Tibial artery (tissue), 4 donors: ENCODE results near the gene GPD2.
"Not testable (repeated sequence)": the region's sequence is repeated elsewhere in the genome, so short reads cannot be mapped to it uniquely, and the experiment has no call there.

Experiments used
- DNase-seq, 2 donors: peaks; one replicate each; pipeline ENCODE4 v3.0.0-alpha.2; 2019
- H3K27ac ChIP-seq, 2 donors: fragments of 200-600 bp; sonication (generic) in 1 of 2; 1 replicate in 1 of 2; 2 replicates in 1 of 2; pipeline ENCODE4 v1.5.1; 2018 to 2019; ENCODE audit warnings: mild to moderate bottlenecking in 1 of 2
- H3K27me3 ChIP-seq, 2 donors: fragments of 200-600 bp; sonication (generic) in 1 of 2; one replicate each; pipeline versions ENCODE4 v1.5.1 to v1.6.0; 2016 to 2019
- H3K36me3 ChIP-seq, 3 donors: fragments of 200-600 bp; sonication (generic) in 2 of 3; one replicate each; pipeline ENCODE4 v1.5.1; 2016 to 2019; ENCODE audit warnings: mild to moderate bottlenecking in 2 of 3
- H3K4me1 ChIP-seq, 4 donors: fragments of 200-600 bp; sonication (generic) in 2 of 4; 1 replicate in 3 of 4; 2 replicates in 1 of 4; pipeline ENCODE4 v1.5.1; 2016 to 2019
- H3K4me3 ChIP-seq, 2 donors: fragments of 200-600 bp; sonication (generic) in 1 of 2; 1 replicate in 1 of 2; 2 replicates in 1 of 2; pipeline ENCODE4 v1.5.1; 2018 to 2019; ENCODE audit warnings: mild to moderate bottlenecking in 2 of 2
- H3K9me3 ChIP-seq, 3 donors: fragments of 200-600 bp; sonication (generic) in 1 of 3; one replicate each; pipeline ENCODE4 v1.5.1; 2016 to 2019
- intact Hi-C: fragments of 100-400 bp; cut with DNase I; formaldehyde crosslinking; loops from one replicate; pipeline ENCODE4 v1.15.0; 2023; ENCODE audit warnings: low total_unique reads
- TF ChIP-seq, protein P1 (sequence below), 2 experiments: fragments of 200-600 bp in 1 of 2; fragments of 450-650 bp in 1 of 2; IDR thresholded peaks; one replicate each; pipeline ENCODE4 v1.5.1; 2017 to 2019; ENCODE audit warnings: antibody characterized with exemption in 2 of 2, mild to moderate bottlenecking in 1 of 2, moderate library complexity in 1 of 2

The GPD2 gene

DNA sequence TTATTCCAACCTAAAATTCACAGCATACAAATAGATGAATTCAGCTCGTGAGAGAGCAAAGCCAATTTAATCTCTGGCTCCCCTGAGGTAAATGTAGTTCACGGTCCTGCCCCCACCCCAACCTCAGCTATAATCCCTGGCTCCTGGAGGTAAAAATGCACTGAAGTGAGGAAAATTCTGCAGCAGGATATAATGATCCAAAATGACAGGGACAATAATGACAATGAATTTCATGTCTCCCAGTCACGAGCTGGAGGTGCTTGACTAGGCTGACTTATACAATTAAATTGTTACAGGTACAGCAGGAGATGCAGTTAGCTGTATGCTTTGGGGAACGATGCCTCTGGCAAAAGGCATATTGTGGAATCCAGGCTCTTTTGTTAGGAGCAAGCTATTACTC is 82.0 kb downstream of the GPD2 start:
- H3K27ac ChIP-seq, result no peak overlapping the region
- intact Hi-C loops, result no loop called here

DNA sequence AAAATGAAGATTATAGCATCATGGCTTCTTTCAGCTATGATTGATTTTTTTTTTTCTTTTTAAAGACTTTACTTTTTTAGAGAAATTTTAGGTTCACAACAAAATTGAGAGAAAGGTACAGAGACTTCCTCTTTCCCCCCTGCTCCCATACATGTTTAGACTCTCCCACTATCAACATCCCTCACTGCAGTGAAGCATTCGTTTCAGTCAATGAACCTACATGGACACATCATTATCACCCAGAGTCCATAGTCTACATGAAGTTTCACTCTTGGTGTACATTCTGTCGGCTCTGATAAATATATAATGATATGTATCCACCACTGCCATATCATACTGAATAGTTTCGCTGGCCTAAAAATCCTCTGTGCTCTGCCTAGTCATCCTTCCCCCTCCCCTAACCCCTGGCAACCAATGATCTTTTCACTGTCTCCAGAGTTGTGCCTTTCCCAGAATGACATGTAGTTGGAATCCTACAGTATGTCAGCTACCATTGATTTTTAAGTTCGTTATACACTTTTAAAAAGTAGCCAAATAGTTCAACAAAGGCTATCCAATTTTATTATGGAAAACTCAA is 86.8 kb downstream of the GPD2 start:
- TF ChIP-seq, protein P1, sequence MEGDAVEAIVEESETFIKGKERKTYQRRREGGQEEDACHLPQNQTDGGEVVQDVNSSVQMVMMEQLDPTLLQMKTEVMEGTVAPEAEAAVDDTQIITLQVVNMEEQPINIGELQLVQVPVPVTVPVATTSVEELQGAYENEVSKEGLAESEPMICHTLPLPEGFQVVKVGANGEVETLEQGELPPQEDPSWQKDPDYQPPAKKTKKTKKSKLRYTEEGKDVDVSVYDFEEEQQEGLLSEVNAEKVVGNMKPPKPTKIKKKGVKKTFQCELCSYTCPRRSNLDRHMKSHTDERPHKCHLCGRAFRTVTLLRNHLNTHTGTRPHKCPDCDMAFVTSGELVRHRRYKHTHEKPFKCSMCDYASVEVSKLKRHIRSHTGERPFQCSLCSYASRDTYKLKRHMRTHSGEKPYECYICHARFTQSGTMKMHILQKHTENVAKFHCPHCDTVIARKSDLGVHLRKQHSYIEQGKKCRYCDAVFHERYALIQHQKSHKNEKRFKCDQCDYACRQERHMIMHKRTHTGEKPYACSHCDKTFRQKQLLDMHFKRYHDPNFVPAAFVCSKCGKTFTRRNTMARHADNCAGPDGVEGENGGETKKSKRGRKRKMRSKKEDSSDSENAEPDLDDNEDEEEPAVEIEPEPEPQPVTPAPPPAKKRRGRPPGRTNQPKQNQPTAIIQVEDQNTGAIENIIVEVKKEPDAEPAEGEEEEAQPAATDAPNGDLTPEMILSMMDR (IDR thresholded peaks at IDR 0.05), result no peak
- no peak overlapping the region for H3K4me3 ChIP-seq
- no peaks in the 10 kb centered on the region for H3K27me3 ChIP-seq
- no peak for DNase-seq
- intact Hi-C loops, result no loop called here
- H3K27ac ChIP-seq, result no peak overlapping the region
- H3K9me3 ChIP-seq, result peaks cover 0 to 7% (median 7%) of the 10 kb centered on the region in 3 donors
- H3K4me1 ChIP-seq, result no peaks in the 10 kb centered on the region
- H3K36me3 ChIP-seq, result peaks cover 0 to 13% (median 4%) of the 10 kb centered on the region in 3 donors

More for the DNA sequence above, 82.0 kb downstream of the GPD2 start:
- DNase-seq, result no peak
- Histone ChIP-seq H3K4me3 (no peak overlapping the region), H3K4me1 (no peaks in the 10 kb centered on the region), H3K9me3 (peaks cover 0 to 7% (median 7%) of the 10 kb centered on the region in 3 donors), H3K27me3 (no peaks in the 10 kb centered on the region), H3K36me3 (peaks cover 13 to 21% (median 13%) of the 10 kb centered on the region in 3 donors)
- TF ChIP-seq, protein P1 (IDR thresholded peaks at IDR 0.05), result no peak

DNA sequence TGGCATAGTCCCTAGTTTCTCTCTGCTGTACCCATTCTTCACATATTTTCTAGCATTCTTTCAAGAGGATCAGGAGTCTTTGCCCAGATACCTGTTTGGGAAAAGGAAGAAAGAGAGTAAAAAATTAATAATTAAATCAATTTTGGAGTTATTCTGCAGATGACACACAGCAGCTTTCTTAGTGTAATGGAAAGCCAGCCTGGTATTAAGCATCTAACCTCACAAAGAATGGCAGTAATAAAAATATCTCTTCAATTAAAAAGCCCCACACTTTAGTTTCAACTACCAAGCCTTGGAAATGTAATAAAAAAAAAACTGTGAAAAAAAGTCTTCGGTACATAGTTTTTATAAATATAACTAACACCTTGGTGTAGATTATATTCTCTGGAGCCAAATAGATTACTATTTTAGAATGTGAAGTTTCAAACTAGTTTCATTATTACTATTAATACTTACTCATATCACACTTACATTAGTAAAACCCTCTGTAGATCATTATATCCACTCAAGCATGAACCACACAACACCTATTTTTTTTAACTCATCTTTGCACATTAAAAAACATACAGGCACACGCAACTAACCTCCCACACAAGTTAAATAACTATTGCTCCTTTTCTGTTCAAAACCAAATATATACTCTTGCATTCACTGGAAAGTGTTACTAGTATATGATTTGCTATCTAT is 90.9 kb downstream of the GPD2 start:
- Histone ChIP-seq H3K27ac (no peak overlapping the region), H3K4me3 (no peak overlapping the region), H3K4me1 (no peaks in the 10 kb centered on the region), H3K27me3 (no peaks in the 10 kb centered on the region), H3K9me3 (no peaks in the 10 kb centered on the region), H3K36me3 (peaks cover 0 to 8% (median 7%) of the 10 kb centered on the region in 3 donors)
- no peak for DNase-seq
- intact Hi-C loops, result no loop called here
- TF ChIP-seq, protein P1 (IDR thresholded peaks at IDR 0.05), result no peak

DNA sequence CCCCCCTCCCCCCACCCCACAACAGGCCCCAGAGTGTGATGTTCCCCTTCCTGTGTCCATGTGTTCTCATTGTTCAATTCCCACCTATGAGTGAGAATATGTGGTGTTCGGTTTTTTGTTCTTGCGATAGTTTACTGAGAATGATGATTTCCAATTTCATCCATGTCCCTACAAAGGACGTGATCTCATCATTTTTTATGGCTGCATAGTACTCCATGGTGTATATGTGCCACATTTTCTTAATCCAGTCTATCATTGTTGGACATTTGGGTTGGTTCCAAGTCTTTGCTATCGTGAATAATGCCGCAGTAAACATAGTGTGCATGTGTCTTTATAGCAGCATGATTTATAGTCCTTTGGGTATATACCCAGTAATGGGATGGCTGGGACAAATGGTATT is 92.4 kb downstream of the GPD2 start:
- DNase-seq, intact Hi-C loops, H3K27ac ChIP-seq, H3K36me3 ChIP-seq, H3K4me3 ChIP-seq, H3K9me3 ChIP-seq, H3K27me3 ChIP-seq, H3K4me1 ChIP-seq: not testable (repeated sequence)

DNA sequence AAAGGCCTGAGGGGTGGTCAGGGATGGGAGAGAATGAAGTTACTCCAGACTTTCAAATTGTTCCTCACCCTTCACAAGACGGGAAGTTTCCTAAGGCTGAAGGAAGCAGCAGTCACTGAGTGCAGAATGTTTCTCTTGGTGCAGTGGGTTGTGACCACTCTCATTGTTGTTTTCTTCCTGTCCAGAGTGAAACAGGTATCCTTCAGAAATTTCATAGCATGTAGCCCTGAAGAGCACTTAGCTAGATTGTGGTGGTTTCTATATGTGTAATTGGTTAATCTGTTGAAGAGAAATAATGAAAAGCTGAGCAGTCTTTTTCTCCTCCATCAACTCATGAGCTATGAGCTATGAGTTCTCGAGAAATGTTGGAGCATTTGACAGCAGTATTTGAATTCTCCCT is 96.8 kb downstream of the GPD2 start:
- no peak overlapping the region for H3K4me3 ChIP-seq
- H3K27ac ChIP-seq, result no peak overlapping the region
- TF ChIP-seq, protein P1 (IDR thresholded peaks at IDR 0.05), result no peak
- H3K27me3 ChIP-seq, result no peaks in the 10 kb centered on the region
- H3K4me1 ChIP-seq, result peaks cover 0 to 11% (median 3%) of the 10 kb centered on the region in 4 donors
- H3K9me3 ChIP-seq, result no peaks in the 10 kb centered on the region
- no peak for DNase-seq
- intact Hi-C loops, result no loop called here
- H3K36me3 ChIP-seq, result peaks cover 0 to 9% (median 7%) of the 10 kb centered on the region in 3 donors

DNA sequence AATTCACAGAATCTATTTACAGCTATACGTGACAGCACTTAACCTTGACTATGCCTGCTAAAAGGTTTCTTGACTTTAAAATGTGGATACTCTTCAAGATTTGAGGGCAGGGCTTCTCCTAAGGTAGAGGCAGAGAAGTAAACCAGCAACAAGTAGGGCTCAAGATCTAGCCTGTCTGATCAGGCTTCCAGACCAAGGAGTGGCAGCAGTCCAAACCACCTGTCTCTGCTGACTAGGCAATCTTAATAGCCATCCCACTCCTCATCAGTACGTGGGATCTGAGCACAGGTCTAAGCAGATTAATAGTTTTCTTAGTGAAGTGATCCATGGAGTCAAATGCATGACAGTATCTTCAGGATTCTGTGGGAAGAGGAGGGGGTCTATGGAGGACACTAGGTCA is 100.4 kb downstream of the GPD2 start:
- Histone ChIP-seq H3K27ac (no peak overlapping the region), H3K4me3 (no peak overlapping the region), H3K9me3 (no peaks in the 10 kb centered on the region), H3K27me3 (no peaks in the 10 kb centered on the region), H3K4me1 (peaks cover 0 to 16% (median 8%) of the 10 kb centered on the region in 4 donors), H3K36me3 (peaks cover 0 to 6% (median 2%) of the 10 kb centered on the region in 3 donors)
- TF ChIP-seq, protein P1 (IDR thresholded peaks at IDR 0.05), result no peak
- DNase-seq, result no peak
- intact Hi-C loops, result no loop called here
